KOPT-K1 (cell line): ENCODE measurements around the gene CBS.
"Not testable (repeated sequence)": the region's sequence is repeated elsewhere in the genome, so short reads cannot be mapped to it uniquely, and the experiment has no call there.

Experiments used
- H3K27ac ChIP-seq: fragments of 200-600 bp; sonication (generic); 2 replicates; pipeline ENCODE4 v1.5.1; 2016; ENCODE audit warnings: antibody characterized with exemption, mild to moderate bottlenecking, low read depth, low read length; ENCODE audit not compliant: poor library complexity, severe bottlenecking
- H3K36me3 ChIP-seq: fragments of 200-600 bp; sonication (generic); 2 replicates; pipeline ENCODE4 v1.5.1; 2017; ENCODE audit warnings: antibody characterized with exemption, mild to moderate bottlenecking, low read length, moderate library complexity; ENCODE audit not compliant: insufficient read depth
- H3K9me3 ChIP-seq: fragments of 200-600 bp; sonication (generic); 2 replicates; pipeline ENCODE4 v1.5.1; 2017; ENCODE audit warnings: antibody characterized with exemption, low read length, mild to moderate bottlenecking; ENCODE audit not compliant: insufficient read depth, poor library complexity, severe bottlenecking

Gene CBS

GRCh38 chr21:43076643-43077042 is 1.0 kb upstream of the CBS start:
- not testable (repeated sequence) for H3K9me3 ChIP-seq, H3K27ac ChIP-seq, H3K36me3 ChIP-seq

DNA sequence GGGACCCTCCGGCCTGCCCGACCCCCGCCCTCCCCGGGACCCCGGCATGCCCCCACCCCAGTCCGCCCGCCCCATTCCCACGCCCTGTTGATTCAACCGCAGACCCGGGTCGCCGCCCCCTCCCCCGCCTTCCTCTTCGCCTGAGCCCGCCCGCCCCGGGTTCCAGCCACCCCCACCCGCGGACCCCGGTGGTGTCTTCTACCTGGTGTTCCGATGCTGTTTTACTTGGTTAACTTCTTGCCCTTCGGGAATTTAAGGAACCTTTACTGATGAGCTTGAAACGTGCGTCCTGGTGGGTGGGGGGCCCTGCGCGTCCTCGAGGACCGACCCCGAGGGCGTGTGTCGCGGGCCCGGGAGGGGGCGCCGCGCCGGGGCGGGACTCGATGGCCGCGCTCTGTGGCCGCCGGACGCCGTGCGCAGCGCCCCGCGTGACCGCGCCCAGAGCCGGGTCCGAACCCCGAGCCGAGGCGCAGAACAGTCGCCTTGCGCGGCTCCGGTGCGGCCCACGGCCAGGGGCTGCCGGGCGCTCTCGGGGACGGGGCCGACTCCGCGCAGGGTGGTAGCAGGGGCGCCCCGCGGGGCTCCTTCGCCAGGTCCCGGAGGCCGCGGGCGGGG is 495 bp upstream of the CBS start:
- not testable (repeated sequence) for H3K9me3 ChIP-seq, H3K36me3 ChIP-seq, H3K27ac ChIP-seq

GRCh38 chr21:43074401-43075169 is 1.1 kb downstream of the CBS start:
- H3K9me3 ChIP-seq, H3K27ac ChIP-seq, H3K36me3 ChIP-seq: not testable (repeated sequence)

DNA sequence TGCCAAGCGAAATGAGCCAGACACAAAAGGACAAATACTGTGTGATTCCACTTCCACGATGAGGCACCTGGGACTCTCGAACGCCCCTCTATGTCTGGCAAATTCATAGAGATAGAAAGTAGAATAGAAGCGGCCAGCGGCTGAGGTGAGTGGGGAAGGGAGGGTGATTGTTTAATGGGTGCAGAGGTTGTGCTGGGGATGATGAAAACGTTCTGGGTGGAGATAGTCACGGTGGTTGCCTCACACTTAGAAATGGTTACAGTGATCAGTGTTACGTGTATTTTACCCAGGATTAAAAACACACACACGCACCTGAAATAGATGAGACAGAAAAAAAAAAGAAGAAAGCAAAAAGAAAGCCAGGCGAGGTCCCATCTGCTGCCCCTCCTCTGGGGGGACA is 2.9 kb downstream of the CBS start:
- H3K36me3 ChIP-seq, H3K27ac ChIP-seq, H3K9me3 ChIP-seq: not testable (repeated sequence)

GRCh38 chr21:43069682-43070081 is 6.0 kb downstream of the CBS start:
- H3K9me3 ChIP-seq, H3K27ac ChIP-seq, H3K36me3 ChIP-seq: not testable (repeated sequence)

- not testable (repeated sequence) for H3K27ac ChIP-seq, H3K36me3 ChIP-seq, H3K9me3 ChIP-seq
These were observed 7.6 kb downstream of the CBS start for GRCh38 chr21:43068065-43068464.

GRCh38 chr21:43066690-43067089 is 8.9 kb downstream of the CBS start:
- not testable (repeated sequence) for H3K27ac ChIP-seq, H3K36me3 ChIP-seq, H3K9me3 ChIP-seq

DNA sequence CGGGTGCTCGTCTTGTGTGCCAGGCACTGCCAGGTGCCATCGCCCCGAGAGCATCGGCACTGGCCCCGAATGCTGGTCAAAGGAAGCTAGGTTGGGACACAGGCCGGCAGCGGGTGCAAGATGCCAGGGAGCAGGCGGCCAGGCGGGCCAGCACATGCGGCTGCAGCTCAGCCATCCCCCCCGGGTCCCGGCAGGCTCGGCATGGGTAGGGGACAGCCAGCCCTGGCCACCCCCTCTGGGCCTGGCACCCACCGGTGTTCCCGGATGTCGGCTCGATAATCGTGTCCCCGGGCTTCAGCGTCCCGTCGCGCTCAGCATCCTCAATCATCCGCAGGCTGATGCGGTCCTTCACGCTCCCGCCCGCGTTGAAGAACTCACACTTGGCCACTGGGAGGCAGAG is 9.6 kb downstream of the CBS start:
- not testable (repeated sequence) for H3K9me3 ChIP-seq, H3K36me3 ChIP-seq, H3K27ac ChIP-seq

DNA sequence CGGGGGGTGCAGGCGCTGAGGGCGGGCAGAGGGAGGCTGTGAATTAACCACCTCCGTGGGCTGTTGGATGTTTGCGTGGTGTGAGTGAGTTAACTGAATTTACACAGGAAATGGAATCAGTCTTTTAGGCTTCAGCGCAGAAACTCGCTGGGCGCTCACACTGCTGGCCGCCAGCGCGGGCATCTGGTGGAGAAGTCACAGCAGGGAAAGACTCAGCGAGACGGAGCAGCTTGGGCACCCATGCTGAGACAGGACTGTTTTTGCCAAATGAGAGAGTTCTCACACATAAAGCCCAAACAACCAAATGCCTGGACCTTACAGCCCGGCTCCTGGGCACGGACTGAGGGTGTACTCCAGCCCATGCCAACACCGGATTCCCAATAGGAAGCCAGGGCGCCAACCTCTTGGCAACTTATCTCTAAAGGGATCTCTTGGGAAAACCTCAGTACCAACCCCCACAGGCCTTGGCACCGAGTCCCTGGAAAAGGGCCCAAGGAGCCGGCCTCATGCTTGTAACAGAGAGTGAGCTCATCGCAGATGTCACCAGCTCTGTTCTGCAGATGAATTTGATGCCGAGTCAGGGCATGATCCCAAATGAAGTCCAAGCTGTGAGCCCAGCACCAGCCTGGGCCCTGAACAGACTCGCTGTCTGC is 11.2 kb downstream of the CBS start:
- not testable (repeated sequence) for H3K36me3 ChIP-seq, H3K27ac ChIP-seq, H3K9me3 ChIP-seq

GRCh38 chr21:43062955-43063664 is 12.5 kb downstream of the CBS start:
- not testable (repeated sequence) for H3K36me3 ChIP-seq, H3K9me3 ChIP-seq, H3K27ac ChIP-seq

- not testable (repeated sequence) for H3K9me3 ChIP-seq, H3K27ac ChIP-seq, H3K36me3 ChIP-seq
These were observed 22.5 kb downstream of the CBS start for GRCh38 chr21:43053112-43053511.

- peak overlapping the region; percentile 82 for H3K27ac ChIP-seq
These were observed 29.5 kb downstream of the CBS start for GRCh38 chr21:43045876-43046821.

GRCh38 chr21:43045165-43045875 is 30.3 kb downstream of the CBS start:
- peak overlapping the region; percentile 82 for H3K27ac ChIP-seq
- not testable (repeated sequence) for H3K36me3 ChIP-seq, H3K9me3 ChIP-seq

More at GRCh38 chr21:43045876-43046821, 29.5 kb downstream of the CBS start:
- H3K36me3 ChIP-seq, H3K9me3 ChIP-seq: not testable (repeated sequence)

DNA sequence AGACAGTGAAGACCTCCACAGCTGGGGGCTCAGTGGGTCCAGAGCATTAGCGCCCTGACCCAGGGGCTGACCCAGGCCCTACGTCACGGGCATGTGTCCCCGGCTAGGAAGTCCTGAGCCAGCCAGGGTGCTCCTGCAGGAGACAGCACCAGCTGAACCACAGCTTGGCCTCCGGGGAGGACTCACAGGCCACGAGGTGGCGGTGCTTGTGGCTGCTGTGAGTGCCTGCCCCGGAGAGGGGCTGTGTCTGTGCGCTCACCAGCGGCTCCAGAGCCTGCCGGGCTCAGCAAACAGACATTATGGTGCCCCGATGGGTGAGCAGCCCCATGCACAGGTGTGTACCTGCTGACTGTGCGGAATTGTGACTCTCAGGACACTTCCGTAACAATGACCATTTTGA is 31.1 kb downstream of the CBS start:
- not testable (repeated sequence) for H3K36me3 ChIP-seq, H3K9me3 ChIP-seq
- peak overlapping the region; percentile 77 for H3K27ac ChIP-seq
